Liver (tissue), 9 donors: ENCODE data around the gene DCAF5. TPM values are rescaled to one million over a fixed set of nuclear protein-coding genes. Genes with fewer than 3 reads are reported as not detected.

Experiments
- DNase-seq: peaks from one replicate; pipeline ENCODE4 v3.0.0-alpha.2; 2017; ENCODE audit warnings: low spot score
- H3K27ac ChIP-seq, 2 donors: one replicate each; pipeline ENCODE4 v1.7.0; 2013; ENCODE audit warnings: inconsistent platforms in 2 of 2, low read length in 2 of 2, control low read depth in 1 of 2, low read depth in 1 of 2, mild to moderate bottlenecking in 1 of 2
- H3K27me3 ChIP-seq, 4 donors: one replicate each; pipeline versions ENCODE4 v1.6.1 to v1.7.0; 2013; ENCODE audit warnings: low read length in 3 of 4, inconsistent platforms in 1 of 4, mild to moderate bottlenecking in 1 of 4, moderate library complexity in 1 of 4; ENCODE audit not compliant: control insufficient read depth in 4 of 4, insufficient read depth in 4 of 4
- H3K36me3 ChIP-seq, 4 donors: one replicate each; pipeline versions ENCODE4 v1.6.1 to v1.7.0; 2013; ENCODE audit warnings: low read length in 3 of 4, mild to moderate bottlenecking in 3 of 4, low read depth in 1 of 4, moderate library complexity in 1 of 4; ENCODE audit not compliant: control insufficient read depth in 4 of 4, insufficient read depth in 3 of 4
- H3K4me1 ChIP-seq, 4 donors: one replicate each; pipeline versions ENCODE4 v1.6.1 to v1.7.0; 2013; ENCODE audit warnings: low read length in 3 of 4, mild to moderate bottlenecking in 3 of 4, moderate library complexity in 1 of 4; ENCODE audit not compliant: control insufficient read depth in 4 of 4, insufficient read depth in 4 of 4
- H3K4me3 ChIP-seq, 3 donors: one replicate each; pipeline versions ENCODE4 v1.6.1 to v1.7.0; 2013; ENCODE audit warnings: low read length in 3 of 3, control low read depth in 1 of 3, low read depth in 1 of 3, mild to moderate bottlenecking in 1 of 3
- H3K9ac ChIP-seq, 2 donors: one replicate each; pipeline ENCODE4 v1.7.0; 2013; ENCODE audit warnings: low read length in 2 of 2, mild to moderate bottlenecking in 2 of 2, moderate library complexity in 2 of 2, control low read depth in 1 of 2, low read depth in 1 of 2
- H3K9me3 ChIP-seq, 4 donors: one replicate each; pipeline versions ENCODE4 v1.6.1 to v1.7.0; 2013; ENCODE audit warnings: low read length in 3 of 4; ENCODE audit not compliant: control insufficient read depth in 4 of 4
- FOXA2 ChIP-seq: IDR thresholded peaks from 2 replicates; pipeline ENCODE4 v1.6.1; 2016; ENCODE audit warnings: antibody characterized with exemption
- GABPA ChIP-seq, 2 donors: IDR thresholded peaks in 1 of 2; conservative IDR thresholded peaks in 1 of 2; 2 replicates each; pipeline ENCODE4 v1.6.1; 2016; ENCODE audit warnings: antibody characterized with exemption in 2 of 2, mild to moderate bottlenecking in 1 of 2, moderate library complexity in 1 of 2
- HNF4A ChIP-seq, 2 donors: conservative IDR thresholded peaks; 2 replicates each; pipeline ENCODE4 v1.6.1; 2016; ENCODE audit warnings: antibody characterized with exemption in 2 of 2, mild to moderate bottlenecking in 2 of 2
- HNF4G ChIP-seq: IDR thresholded peaks from 2 replicates; pipeline ENCODE4 v1.6.1; 2016; ENCODE audit warnings: antibody characterized with exemption
- JUND ChIP-seq, 2 donors: IDR thresholded peaks; 2 replicates each; pipeline ENCODE4 v1.6.1; 2016; ENCODE audit warnings: antibody characterized with exemption in 2 of 2
- RAD21 ChIP-seq, 2 donors: IDR thresholded peaks; 2 replicates each; pipeline ENCODE4 v1.6.1; 2016; ENCODE audit warnings: antibody characterized with exemption in 2 of 2, mild to moderate bottlenecking in 2 of 2
- RXRA ChIP-seq, 2 donors: IDR thresholded peaks; 2 replicates each; pipeline ENCODE4 v1.6.1; 2017 to 2018; ENCODE audit warnings: antibody characterized with exemption in 2 of 2, mild to moderate bottlenecking in 1 of 2
- SP1 ChIP-seq: IDR thresholded peaks from 2 replicates; pipeline ENCODE4 v1.6.1; 2018; ENCODE audit warnings: antibody characterized with exemption, mild to moderate bottlenecking
- TAF1 ChIP-seq: conservative IDR thresholded peaks from 2 replicates; pipeline ENCODE4 v1.6.1; 2016; ENCODE audit warnings: antibody characterized with exemption, mild to moderate bottlenecking
- YY1 ChIP-seq: IDR thresholded peaks from 2 replicates; pipeline ENCODE4 v1.6.1; 2016; ENCODE audit warnings: antibody characterized with exemption, mild to moderate bottlenecking
- WGBS: extraction: QIAGEN DNeasy Blood & Tissue Kit; methylation state at CpG from one replicate; pipeline ENCODE4 v1.1.7; 2013; 5-methylcytosine and 5-hydroxymethylcytosine counted together
- polyA plus RNA-seq, 2 donors: library from polyadenylated mRNA; stranded (reverse) in 1 of 2; unstranded in 1 of 2; fragments of 200-250 nt in 1 of 2; fragments of >200 nt in 1 of 2; fragmentation: Nextera tagmentation in 1 of 2; extraction: Ambion mirVana in 1 of 2; gene quantifications; one replicate each; pipeline versions ENCODE4 v1.2.1 to v1.2.3, GENCODE V29; 2013 to 2015
- total RNA-seq, 2 donors: library from RNA; depleted of rRNA; stranded (reverse); fragments of >200 nt; gene quantifications; one replicate each; pipeline ENCODE4 v1.2.3, GENCODE V29; 2014
- TF ChIP-seq, protein P1 (sequence below): fragments of 150-350 bp; IDR thresholded peaks from 2 replicates; pipeline ENCODE4 v1.5.1; 2017; ENCODE audit warnings: improper control_type of control experiment, low read depth, low read length; ENCODE audit not compliant: missing input control
- TF ChIP-seq, protein P2 (sequence below): IDR thresholded peaks from 2 replicates; pipeline ENCODE4 v1.6.1; 2016; ENCODE audit warnings: antibody characterized with exemption
- TF ChIP-seq, protein P3 (sequence below): IDR thresholded peaks from 2 replicates; pipeline ENCODE4 v1.6.1; 2016; ENCODE audit warnings: antibody characterized with exemption
- donor health status: healthy.
- donor health status: healthy.
- donor health status: healthy.
- donor health status: healthy.
- donor health status: healthy.

The DCAF5 gene
- total and polyA plus RNA-seq, 4 donors = 12.9 to 18.1 (median 14.5) TPM

DNA sequence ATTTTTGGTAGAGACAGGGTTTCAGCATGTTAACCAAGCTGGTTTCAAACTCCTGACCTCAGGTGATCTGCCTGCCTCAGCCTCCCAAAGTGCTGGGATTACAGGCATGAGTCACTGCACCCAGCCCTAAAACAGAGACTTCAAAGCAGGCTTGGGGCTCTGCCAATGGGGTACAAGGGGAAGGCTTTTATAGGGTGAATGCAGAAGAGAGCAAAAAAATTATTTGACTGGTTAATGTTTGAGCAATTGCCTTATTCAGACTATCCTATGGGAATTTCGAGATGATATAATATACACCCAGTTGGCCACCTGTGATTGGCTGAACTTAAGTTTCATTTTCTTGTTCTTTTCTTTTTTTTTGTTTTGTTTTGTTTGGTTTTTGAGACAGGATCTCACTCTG lies 142.3 kb downstream of the DCAF5 start:
- Histone ChIP-seq H3K4me1 (no peaks in the 10 kb centered on the region), H3K36me3 (no peaks in the 10 kb centered on the region), H3K4me3 (no peak overlapping the region), H3K27ac (no peak overlapping the region), H3K9me3 (no peaks in the 10 kb centered on the region), H3K9ac (no peak overlapping the region), H3K27me3 (no peaks in the 10 kb centered on the region)
- TF ChIP-seq, protein P1, sequence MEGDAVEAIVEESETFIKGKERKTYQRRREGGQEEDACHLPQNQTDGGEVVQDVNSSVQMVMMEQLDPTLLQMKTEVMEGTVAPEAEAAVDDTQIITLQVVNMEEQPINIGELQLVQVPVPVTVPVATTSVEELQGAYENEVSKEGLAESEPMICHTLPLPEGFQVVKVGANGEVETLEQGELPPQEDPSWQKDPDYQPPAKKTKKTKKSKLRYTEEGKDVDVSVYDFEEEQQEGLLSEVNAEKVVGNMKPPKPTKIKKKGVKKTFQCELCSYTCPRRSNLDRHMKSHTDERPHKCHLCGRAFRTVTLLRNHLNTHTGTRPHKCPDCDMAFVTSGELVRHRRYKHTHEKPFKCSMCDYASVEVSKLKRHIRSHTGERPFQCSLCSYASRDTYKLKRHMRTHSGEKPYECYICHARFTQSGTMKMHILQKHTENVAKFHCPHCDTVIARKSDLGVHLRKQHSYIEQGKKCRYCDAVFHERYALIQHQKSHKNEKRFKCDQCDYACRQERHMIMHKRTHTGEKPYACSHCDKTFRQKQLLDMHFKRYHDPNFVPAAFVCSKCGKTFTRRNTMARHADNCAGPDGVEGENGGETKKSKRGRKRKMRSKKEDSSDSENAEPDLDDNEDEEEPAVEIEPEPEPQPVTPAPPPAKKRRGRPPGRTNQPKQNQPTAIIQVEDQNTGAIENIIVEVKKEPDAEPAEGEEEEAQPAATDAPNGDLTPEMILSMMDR = no peak
- no peak for TF ChIP-seq SP1
- TF ChIP-seq, protein P2, sequence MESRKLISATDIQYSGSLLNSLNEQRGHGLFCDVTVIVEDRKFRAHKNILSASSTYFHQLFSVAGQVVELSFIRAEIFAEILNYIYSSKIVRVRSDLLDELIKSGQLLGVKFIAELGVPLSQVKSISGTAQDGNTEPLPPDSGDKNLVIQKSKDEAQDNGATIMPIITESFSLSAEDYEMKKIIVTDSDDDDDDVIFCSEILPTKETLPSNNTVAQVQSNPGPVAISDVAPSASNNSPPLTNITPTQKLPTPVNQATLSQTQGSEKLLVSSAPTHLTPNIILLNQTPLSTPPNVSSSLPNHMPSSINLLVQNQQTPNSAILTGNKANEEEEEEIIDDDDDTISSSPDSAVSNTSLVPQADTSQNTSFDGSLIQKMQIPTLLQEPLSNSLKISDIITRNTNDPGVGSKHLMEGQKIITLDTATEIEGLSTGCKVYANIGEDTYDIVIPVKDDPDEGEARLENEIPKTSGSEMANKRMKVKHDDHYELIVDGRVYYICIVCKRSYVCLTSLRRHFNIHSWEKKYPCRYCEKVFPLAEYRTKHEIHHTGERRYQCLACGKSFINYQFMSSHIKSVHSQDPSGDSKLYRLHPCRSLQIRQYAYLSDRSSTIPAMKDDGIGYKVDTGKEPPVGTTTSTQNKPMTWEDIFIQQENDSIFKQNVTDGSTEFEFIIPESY = no peak
- TF ChIP-seq FOXA2 = no peak
- TF ChIP-seq HNF4A (conservative IDR thresholded peaks at IDR 0.05) = no peak
- TF ChIP-seq, protein P3, sequence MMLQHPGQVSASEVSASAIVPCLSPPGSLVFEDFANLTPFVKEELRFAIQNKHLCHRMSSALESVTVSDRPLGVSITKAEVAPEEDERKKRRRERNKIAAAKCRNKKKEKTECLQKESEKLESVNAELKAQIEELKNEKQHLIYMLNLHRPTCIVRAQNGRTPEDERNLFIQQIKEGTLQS = no peak
- no peak for TF ChIP-seq RAD21 (IDR thresholded peaks at IDR 0.05)
- no peak for TF ChIP-seq YY1
- no peak for TF ChIP-seq TAF1
- no peak for TF ChIP-seq GABPA (IDR thresholded peaks at IDR 0.05 in 1 of 2, conservative IDR thresholded peaks at IDR 0.05 in 1 of 2)
- no peak for TF ChIP-seq HNF4G
- TF ChIP-seq JUND (IDR thresholded peaks at IDR 0.05) = no peak
- 92% methylated on average over 1 of the region's 1 CpG for WGBS
- no peak for DNase-seq

DNA sequence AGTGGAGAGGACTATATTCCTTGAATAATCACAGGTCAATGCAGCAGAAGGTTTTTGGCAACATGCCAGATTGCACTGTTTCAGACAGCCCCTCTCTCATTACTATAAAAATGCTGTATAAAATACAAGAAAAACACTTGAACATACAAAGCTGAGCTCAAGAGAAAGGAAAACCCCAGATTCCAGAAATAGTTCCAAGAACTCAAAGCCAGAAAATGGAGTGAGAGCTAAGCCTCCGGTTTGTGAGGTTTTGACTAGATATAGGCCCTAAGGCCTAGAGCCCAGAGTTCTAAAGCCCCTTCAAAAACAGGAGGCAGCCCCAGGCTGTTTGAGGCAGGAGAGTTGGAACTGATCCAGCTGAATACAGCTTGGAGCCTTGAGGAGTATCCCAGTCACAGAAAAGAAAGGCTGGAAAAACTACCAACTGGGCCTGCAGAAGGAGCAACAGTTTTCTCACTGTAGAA lies 144.5 kb downstream of the DCAF5 start:
- no peak overlapping the region for H3K27ac ChIP-seq
- DNase-seq = no peak
- no peaks in the 10 kb centered on the region for H3K27me3 ChIP-seq
- no peaks in the 10 kb centered on the region for H3K36me3 ChIP-seq
- no peaks in the 10 kb centered on the region for H3K4me1 ChIP-seq
- WGBS = 91% methylated on average over 1 of the region's 1 CpG
- no peaks in the 10 kb centered on the region for H3K9me3 ChIP-seq
- TF ChIP-seq, protein P3 = no peak
- no peak for TF ChIP-seq HNF4G
- TF ChIP-seq YY1 = no peak
- no peak for TF ChIP-seq RXRA (IDR thresholded peaks at IDR 0.05)
- H3K9ac ChIP-seq = no peak overlapping the region
- H3K4me3 ChIP-seq = no peak overlapping the region

DNA sequence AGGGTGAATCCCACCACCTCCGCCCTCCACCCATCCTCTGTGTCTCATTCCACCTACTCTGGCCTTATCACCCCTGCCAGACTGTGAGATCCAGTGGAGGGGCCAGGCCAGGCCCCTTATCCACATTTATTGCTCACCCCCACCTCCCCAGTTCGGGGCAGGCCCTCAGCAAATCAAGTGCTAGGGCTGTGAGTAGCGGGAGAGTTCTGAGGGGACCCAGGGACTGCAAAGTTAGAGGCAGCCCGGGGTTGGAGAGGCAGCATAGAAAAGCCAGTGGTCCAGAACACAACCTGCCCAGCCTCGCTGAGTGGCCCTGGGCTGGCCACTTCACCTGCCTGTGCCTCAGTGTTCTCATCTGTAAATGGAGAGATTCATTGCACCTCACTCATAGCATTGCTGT lies 146.6 kb downstream of the DCAF5 start:
- no peaks in the 10 kb centered on the region for H3K36me3 ChIP-seq
- H3K9me3 ChIP-seq = no peaks in the 10 kb centered on the region
- no peak overlapping the region for H3K4me3 ChIP-seq
- no peaks in the 10 kb centered on the region for H3K4me1 ChIP-seq
- H3K27ac ChIP-seq = no peak overlapping the region
- no peak for DNase-seq
- 96% methylated on average over 5 of the region's 5 CpGs for WGBS
- no peak overlapping the region for H3K9ac ChIP-seq
- TF ChIP-seq, protein P2 = no peak
- no peaks in the 10 kb centered on the region for H3K27me3 ChIP-seq
